ENCODE measurements around the gene FAM193B.
"Not testable (repeated sequence)": the region's sequence is repeated elsewhere in the genome, so short reads cannot be mapped to it uniquely, and the experiment has no call there.

The FAM193B gene

DNA sequence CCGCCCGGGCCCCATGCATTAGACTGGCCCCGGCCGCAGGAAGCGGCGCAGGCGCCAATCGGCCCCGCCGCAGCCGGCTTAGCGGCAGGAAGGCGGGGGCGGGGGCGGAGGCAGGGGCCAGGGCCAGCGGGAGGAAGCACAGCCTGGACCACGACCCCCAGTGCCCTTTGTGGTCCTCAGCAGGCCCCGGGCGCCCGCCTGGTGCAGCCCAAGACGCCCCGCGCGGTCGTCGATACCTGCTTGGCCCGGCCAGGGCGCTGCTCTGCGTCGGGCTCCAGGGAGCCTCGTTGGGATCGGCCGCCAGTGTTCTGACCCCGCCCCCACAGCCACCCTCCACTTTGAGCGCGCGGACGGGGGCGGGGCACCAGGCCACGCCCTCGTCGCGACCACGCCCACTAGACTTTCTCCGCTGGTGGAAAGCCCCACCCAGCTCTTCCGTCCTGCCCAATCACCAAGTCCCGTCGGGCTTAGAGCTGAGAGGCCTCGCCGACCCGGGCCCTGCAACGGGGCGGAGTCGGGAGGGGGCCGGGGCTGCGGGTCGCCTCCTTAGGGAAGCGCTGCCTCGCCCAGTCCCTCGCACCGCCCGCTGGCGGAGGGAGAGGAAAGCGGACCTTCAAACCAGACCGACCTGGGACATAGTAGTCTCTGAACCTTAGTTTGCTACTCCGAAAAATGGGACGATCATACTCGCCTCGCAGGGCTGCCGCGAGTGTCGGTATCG lies 56.9 kb downstream of the FAM193B start, which contains the start of gene PDLIM7:
TSS of gene PDLIM7 (minus strand) at position 313 of the 721 bp plus-strand sequence. CDS start 1,092 bp downstream, outside the sequence.
- peak; percentile 60 for DNase-seq

DNA sequence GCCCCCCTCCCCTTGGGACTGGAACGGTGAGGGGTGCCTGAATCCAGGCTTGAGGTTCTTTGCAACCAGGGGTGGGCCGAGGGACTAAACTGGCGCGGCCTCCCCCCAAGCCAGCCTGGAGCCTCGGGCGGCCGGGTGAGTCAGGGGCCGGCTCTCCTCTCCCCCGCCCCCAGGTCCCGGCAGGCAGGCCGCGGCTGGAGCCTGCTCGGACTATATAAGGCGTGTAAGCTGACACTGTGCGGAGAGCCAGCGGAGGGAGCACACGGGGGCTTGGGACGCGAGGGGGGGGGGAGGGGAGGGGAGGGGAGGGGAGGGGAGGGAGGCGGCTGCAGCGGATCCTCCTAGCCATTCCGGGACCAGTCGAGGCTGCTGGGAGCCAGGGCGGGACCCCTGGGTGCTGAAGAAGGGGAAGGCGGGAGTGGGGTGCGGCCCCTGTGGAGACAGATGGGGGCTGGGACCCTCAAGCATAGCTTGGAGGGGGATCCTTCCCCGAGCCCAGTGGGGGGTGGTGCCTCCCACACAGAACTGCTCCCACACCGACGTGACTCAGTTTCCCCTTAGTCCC lies 57.6 kb downstream of the FAM193B start:
- peak; percentile 33 for DNase-seq

DNA sequence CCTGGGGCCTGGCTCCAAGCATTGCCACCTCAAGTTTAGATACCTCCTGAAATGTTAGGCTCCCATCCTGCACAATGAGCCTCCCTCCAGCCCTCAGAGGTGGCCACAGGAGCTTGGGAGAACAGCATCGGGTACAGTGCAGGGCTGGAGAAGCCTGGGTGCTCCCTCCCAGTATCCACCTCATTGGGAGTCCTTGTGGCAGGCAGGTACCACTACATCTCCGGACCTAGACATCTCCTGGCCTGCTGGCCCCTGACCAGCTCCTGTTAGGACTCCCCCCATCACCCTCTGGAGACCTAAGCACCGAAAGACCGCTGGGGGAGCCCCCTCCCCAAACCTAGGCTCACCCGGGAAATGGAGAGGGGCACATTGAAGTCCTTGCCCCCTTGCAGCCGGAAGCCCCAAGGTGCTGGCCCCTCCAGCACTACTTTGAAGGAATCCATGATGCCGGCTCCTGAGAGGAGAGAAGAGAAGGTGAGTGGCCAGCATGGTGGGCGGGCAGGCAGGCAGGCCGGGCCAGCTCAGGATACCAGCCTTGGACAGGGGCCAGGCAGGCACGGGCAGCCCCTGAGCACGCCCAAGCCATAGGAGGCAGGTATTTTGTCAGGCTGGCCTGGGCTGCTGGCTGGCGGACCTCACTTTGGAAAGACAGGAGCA lies 58.2 kb downstream of the FAM193B start:
- no peak for DNase-seq

DNA sequence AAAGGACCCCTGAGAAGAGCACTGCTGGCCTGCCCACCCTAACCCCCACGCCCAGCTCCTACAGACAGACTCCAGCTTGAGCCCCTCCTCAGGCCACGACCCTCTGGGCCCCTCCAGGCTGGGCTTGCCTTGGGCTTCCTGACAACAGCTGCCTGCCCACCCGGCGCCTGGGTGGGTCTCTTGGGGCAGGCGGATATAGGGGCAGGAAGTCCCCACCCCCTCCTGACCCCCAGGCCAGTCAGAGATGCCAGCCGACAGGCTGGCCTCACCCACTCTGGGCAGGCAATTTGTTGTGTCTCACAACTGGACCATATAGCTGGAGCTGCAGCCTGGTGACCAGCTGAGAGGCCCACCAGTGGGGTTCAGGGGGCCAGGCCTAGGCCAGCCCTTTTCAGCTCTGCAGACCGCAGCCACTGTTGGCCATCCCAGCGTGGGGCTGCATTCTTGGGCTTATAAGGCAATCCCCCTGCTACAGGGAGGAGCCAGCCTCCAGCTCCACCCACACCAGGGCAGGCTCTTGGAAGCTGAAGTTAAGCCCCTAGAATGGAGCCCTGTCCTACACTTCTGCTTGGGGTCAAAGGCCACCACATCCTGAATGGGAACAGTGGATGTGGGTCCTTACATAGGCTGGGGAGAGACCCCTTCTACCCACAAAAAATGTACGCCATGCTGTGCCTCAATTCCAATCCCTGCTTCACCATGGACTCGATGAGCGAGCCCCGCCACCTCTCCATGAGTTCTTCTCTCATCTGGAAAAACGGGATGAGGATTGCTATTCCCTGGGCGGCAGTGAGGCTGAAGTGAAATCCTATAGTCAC lies 58.9 kb downstream of the FAM193B start:
- DNase-seq = no peak

DNA sequence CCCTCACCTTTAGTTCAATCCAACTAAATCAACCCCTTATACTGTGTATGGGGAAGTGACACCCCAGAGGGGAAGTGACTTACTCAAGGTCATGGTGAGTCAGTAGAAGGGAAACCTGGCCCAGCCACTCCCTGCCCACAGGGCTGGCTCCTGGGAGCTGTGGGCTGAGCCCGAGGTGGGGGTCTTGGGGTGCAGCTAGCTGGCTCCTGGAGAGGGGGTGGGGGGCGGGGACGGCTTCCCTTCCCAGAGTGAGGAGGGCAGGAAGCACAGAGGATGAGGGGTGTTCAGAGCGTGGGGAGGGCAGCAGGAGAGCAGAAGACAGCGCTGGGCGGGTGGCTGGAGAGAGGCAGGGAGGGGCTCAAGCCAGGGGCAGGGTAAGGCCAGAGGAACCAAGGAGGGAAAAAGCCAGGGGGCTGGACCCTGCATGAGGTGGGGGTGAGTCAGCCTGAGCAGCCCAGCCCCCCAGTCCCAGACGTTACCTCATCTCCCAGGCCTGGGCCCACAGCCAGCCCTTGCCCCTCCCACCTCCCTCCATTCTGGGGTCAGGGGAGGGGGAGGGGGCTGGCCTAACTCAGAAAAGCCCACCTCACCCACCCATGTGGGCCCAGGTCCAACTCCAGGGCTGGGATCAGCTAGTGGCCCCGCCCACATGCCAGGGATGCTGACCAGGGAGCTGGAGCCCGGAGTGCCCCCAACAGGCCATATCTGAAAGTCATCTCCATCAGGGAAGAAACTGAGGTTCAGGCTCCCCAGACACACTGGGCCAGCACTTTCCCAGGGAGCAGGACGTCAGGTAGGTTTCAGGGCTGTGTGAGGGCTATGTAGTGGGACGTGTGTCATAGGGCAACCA lies 59.8 kb downstream of the FAM193B start:
- DNase-seq = no peak

DNA sequence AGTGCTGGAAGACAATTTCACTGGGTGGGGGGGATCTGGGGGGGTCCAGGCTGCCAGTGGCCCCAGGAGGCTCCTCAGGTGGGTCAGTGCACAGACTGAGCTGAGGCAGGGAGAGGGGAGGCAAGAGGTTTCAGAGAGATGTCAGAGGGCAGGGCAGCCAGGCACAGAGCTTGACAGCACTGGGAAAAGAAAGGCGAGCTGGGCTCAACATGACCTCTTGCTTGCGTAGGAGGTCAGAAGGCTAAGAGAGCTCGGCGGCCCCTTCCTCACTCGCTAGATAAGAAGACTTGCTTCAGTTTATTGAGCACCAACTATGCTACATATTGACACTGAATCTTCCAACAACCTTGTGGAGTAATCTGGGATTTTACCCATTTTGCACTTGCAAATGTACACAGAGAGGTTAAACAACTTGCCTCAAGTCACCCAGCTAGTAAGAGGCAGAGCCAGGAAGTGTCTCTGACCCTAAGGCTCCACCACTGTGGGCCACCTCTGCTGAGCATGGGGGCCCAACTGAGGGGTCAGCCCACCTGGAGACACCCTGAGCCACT lies 60.5 kb downstream of the FAM193B start:
- no peak for DNase-seq

DNA sequence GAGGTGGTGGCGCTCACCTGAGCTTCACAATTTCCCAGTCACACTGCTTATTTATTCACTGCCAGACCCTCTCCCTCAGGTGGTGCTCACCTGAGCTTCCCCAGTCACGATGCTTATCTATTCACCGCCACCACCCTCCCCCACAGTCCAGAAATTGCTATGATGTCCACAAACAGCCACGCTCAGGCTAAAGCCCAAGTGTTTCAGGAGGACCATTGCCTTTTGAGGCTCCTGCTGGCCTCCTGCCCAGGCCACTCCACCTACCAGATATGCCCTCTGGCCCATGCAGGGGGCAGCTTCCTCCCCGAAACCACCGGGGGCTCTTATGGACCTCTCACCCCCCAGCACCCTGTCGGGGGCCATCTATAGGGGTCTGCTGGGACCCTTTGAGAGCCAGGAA lies 61.5 kb downstream of the FAM193B start:
- DNase-seq = no peak

DNA sequence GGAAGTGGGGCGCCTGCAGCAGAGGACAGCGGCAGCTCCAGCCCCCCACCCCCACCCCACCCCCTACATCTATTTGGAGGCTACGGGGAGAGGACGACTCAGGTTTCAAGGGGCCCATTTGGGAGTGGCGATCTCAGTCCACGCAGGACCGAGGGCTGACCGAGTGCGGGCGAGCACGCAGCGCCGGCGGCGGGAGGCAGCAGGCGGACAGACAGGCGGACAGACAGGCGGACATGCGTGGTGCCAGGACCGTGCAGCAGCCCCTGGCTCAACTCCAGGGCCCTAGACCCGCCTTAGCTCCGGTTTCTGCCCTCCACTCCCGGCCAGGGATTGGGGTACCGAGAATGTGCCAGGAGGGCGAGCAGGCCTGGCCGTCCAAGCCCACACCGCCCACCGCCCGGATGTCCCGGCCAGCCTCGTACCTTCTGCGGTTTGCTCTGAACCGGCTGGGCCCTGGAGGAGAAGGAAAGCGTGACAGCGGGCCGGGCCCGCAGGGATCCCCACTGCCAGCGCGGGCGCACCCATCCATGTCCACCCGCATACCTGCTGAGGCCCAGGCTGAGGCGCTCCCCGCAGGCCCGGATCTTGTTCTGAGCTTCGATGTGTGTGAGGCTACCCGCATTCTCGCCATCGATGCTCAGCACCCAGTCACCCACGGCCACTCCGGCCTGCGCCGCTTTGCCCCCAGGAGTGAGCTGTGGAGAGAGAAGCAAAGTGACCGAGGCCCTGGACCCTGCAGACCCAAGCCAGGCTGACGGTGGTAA lies 62.2 kb downstream of the FAM193B start:
- no peak for DNase-seq

DNA sequence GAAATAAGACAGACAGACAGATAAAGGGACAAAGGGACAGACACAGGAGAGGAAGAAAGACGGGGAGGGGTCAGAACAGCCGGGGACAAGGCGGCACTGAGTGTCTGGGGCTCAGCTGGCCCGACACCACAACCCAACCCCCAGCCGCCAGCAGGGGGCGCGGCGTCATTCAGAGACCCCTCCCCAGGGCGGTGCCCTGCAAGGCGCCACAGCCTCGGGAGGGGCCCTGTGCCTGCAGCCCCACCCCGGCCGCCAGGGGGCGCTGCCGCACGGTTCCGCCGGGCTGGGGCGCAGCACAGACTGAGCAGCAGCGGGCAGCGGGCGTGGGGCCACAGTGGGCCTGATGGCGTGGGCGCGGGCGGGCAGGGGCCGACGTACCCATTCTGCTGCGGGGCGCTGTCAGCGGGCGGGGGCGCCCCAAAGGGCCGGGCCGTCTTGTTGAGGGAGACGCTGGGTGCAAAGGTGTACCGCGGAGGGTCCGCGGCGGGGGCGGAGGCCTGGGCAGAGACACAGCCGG lies 62.9 kb downstream of the FAM193B start:
- DNase-seq = no peak

DNA sequence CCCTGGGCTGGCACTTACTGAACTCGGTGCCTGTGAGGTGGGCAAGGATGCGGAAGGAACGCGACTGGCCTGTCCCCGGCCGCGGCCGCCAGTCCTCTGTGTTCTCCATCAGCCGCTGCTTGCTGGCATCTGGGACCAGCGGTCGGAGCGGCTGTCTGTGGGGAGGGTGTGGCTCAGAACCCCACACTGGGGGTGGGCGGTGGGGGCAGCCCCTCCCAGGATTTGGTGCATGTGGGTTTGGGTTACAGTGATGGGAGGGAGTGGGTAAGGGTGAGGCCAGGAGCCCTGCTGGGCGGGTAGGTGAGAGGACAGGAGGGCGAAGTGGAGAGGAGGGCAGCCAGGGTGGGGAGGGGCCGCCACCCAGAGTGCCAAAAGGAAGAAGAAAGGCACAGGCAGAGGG lies 63.4 kb downstream of the FAM193B start:
- no peak for DNase-seq

DNA sequence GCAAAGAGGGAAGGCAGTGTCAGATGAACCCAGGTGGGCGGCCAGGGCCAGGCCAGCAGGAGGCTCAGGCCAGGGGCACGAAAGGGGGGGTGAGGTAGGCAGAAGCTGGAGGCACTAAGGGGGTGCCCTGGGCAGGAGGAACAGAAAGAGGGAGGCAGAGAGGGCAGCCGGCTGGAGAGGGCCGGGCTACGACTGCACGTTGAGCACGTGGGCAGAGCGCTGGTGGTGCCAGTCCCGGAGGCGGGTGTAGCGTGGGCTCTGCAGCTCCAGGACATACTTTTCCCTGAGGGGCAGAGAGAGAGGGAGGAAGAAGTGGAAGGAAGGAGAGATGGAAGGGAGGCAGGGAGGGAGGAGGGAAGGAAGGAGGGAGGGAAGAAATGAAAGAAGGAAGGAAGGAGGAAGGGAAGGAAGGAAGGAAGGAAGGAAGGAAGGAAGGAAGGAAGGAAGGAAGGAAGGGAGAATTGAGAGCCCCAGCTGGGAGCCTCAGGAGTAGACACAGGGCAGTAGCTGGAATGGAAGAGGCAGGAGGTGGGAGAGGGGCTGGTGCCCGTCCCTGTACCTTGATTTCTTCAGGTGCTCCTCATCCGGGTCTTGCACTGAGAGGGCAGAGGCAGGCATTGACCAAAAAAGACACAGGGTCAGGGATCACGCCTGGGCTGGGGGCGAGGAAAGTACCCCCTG lies 63.9 kb downstream of the FAM193B start:
- no peak for DNase-seq

DNA sequence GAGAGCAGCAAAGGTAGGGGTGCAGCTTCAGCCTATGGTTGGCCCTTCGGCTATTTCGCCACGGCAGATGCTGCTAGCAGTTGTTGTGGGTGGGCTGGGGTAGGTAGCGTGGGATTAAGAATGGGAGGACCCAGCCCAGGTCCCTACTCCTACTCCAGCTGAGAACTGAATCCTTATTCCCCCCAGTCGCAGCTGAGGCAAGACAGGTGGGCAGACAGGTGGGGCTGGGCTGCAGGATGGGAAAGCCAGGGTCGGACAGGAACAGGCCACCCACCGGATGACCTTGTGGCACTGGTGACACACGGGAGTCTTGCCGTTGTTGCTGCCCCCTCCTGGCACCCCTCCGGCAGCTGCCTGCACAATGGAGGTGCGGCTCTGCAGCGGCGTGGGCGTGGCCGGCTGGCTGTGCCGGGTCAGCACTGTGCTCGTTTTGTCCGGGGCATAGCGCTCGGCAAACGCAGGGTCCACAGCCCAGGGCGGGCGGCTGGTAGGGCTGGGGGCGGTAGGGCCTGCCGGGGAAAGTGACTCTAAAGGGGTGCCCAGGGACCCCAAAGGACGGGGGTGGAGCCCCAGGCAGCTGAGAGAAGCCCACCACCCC lies 65.1 kb downstream of the FAM193B start:
- no peak for DNase-seq

DNA sequence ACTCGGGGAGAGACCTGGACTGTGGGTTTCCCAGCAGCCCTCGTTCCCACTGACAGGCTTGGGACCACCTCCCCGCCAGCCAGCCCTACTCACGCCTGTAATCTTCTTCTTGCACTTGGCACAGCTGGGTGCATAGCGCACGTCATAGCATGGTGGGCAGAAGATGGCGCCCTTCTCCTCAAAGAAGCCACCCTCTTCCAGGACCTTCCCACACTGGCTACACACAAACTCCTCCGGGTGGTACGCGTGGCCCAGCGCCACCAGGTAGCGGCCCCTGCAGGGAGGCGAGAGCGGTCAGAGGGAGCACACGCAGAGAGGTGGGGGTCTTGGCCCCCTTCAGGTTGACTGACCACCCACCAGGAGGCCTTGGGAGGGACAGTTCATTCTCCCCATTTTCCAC lies 66.4 kb downstream of the FAM193B start:
- no peak for DNase-seq

DNA sequence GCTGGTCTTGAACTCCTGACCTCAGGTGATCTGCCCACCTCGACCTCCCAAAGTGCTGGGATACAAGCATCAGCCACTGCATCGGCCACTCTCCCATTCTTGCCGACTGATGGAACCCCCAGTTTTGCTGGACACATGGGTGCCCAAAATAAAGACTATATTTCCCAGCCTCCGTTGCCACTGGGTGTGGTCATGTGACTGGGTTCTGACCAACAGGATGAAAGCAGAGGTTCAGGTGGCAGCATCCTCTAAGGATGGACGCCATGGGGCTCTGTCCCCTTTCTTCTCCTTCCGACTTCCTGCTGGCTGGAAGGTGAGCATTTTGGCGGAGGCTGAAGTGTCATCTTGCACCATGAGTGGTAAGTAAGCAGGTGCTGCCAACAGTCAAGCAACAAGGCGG lies 67.2 kb downstream of the FAM193B start:
- DNase-seq = no peak

DNA sequence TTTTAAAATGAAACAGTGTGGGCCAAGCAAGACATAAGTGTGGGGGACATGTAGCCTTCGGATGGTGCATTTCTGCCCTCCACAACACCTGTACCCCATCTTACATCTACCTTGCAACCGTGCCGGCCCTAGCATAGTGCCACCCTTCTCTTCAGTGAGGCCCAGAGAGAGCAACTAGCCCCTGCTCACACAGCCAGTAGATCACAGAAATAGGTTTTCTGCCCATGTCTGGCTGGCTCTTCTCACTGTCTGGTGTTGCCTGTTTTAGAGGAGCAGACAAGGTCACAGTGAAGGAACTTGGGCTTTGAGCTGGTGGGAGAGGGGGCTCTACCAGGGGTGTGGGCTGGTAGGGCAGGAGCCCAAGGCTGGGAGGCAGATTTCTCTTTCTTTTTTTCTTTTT lies 68.1 kb downstream of the FAM193B start:
- DNase-seq = no peak

DNA sequence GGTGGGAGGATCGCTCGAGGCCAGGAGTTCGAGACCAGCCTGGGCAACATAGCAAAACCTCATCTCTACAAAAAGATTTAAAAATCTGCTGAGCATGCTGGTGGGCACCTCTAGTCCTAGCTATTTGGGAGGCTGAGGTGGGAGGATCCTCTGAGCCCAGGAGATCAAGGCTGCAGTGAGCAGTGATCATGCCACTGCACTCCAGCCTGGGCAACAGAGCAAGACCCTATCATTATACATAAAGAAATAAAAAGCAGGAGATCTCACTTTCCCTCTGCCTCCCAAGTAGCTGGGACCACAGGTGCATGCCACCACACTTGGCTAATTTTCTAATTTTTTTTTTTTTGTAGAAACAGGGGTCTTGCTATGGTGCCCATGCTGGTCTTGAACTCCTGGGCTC lies 68.6 kb downstream of the FAM193B start:
- DNase-seq = not testable (repeated sequence)

DNA sequence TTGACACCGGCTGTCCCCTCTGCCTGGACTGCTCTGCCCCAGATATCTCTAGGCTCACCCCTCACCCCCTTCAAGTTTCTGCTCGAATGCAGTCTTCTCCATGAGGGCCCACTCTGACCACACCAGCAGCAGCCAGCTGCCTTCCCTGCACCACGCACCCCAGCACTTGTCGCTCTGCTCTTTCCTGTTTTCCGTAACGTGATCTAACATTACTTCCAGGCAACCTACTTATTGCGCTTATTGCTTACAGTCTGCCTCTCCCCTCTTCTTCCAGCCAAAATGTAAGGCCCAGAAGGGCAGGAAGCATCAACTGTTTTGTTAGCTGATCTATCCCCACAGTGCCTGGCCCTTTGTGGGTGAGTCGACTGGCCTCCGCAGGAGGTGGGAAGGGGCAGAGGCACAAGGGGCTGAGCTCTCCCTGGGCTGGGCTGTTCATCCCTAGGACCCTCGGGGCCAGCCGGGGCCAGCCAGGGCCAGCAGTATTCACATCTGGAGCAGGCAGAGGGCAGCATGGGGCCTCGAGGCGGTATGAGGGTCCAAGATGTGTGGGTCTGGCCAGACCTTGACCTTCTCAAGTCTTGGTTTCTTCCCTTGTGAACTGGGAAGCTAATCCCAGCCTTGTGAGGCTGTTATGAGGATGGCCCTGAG lies 69.3 kb downstream of the FAM193B start:
- no peak for DNase-seq

DNA sequence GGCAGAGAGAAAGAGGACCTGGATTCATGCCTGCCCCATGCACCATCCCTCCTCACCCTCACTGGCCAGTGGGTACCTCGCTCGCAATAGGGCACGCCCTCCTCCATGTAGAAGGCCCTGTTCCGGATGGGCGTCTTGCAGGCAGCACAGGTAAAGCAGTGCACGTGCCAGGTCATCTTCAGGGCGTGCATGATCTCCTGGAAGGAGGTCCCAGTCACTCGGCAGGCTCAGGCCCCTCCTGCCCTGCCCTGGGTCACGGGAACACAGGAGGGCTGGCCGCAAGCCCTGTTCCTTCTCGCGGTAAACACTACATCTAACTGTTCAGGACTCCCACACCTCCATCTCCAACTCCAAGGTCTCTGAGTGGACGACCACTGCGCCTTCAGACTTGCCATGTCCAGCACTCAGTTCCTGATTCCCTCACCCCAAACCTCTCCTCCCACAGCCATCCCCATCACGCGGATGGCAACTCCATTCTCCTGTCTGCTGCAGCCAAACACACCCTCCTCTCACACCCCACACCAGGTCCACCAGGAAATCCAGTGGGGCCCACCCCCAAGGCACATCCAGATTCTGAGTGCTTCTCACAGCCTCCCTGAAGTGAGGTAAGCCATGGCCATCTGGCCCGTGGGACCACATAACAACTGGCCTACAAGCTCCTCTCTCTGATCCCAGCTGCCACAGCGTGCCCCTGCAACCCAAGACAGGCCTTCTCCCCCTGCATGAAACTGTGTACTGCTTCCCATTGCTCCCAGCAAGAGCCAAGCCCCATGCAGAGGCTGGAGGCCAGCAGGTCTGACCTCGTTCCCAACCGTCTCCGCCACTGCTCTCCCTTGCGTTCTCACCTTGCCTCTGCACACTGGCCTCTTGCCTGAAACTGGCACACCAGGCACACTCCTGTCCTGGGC lies 70.1 kb downstream of the FAM193B start:
- no peak for DNase-seq

All from DMS79 (cell line).